ENCODE measurements around the gene ANKFY1.
A peak's percentile ranks its signal among the peaks of the same experiment; 100 is the strongest.

ANKFY1 gene

DNA sequence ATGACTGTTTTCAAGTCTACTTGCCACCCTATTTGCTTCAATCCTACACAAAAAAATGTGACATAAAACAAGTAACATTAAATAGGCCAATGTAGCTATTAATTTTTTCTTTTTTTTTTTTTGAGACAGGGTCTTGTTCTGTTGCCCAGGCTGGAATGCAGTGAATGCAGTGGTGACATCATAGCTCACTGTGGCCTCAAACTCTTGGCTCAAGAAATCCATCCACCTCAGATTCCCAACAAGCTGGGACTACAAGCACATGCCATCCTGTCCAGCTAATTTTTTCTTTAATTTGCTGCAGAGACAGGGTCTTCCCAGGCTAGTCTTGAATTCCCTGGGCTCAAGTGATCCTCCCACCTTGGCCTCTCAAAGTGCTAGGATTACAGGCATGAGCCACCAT is 29.4 kb downstream of the ANKFY1 start:
- no peak overlapping the region for H3K4me3 ChIP-seq (ENCODE audit: low read depth, low read length)
- no peak for TF ChIP-seq CTCF (conservative IDR thresholded peaks at IDR 0.05; ENCODE audit: low read depth, low read length)
- DNase-seq (ENCODE audit: low read depth) = peak; percentile 24

DNA sequence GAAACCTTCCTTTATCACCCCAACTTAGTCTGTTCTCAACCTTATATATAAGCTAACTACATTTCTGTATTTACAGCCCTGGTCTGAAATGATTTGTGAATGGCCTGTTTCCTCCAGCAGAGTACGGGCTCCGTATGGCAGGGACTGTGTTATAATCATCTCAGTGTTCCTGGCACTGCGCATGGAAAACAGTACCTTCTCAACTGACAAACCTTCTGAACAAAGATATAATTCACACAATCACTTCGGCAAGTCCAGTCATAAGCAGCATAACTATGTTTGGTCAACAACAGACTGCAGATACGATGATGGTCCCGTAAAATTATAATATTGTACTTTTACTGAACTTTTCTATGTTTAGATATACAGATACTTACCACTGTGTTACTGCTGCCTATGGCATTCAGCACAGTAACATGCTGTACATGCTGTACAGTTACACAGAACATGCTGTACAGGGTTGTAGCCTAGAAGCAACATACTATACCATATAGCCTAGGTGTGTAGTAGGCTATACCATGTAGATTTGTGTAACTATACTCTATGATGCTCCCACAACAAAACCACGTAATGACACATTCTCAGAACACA is 30.0 kb downstream of the ANKFY1 start:
- DNase-seq (ENCODE audit: low read depth) = no peak
- H3K4me3 ChIP-seq (ENCODE audit: low read depth, low read length) = no peak overlapping the region
- no peak for TF ChIP-seq CTCF (conservative IDR thresholded peaks at IDR 0.05; ENCODE audit: low read depth, low read length)

DNA sequence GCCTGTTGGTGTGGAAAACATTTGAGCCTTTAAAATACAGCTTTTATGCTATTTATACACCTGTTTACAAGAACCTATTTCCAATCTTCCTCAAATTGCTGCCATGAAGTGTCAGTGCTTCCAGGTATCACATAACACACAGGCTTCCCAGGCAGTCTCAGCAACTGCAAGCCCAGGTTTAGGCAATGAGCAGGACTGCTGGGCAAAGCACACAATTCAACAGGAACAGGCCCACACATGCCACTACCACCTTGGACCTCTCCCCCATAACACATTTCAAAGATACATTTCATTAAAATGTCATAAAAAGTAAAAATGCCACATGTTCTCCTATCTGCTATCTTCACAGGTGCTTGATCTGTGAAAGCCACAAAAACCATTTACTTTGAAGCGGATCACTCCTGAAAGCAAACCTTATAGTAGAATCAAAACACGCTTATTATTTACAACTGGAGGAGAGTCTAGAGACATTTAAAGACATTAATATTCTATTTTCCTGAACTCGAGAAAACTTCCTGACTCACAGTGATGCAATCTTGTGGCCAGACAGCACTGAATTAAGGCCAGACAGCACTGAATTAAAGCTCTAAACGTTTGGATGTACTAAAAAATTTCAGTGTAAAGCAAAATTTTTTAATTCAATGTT is 31.5 kb downstream of the ANKFY1 start:
- H3K4me3 ChIP-seq (ENCODE audit: low read depth, low read length) = no peak overlapping the region
- no peak for TF ChIP-seq CTCF (conservative IDR thresholded peaks at IDR 0.05; ENCODE audit: low read depth, low read length)
- peak; percentile 77 for DNase-seq (ENCODE audit: low read depth)

GRCh38 chr17:4229627-4230541 is 33.9 kb downstream of the ANKFY1 start:
- no peak for TF ChIP-seq CTCF (conservative IDR thresholded peaks at IDR 0.05; ENCODE audit: low read depth, low read length)
- no peak overlapping the region for H3K4me3 ChIP-seq (ENCODE audit: low read depth, low read length)
- peak; percentile 94 for DNase-seq (ENCODE audit: low read depth)

GRCh38 chr17:4221899-4222659 is 41.7 kb downstream of the ANKFY1 start:
- H3K4me3 ChIP-seq (ENCODE audit: low read depth, low read length) = no peak overlapping the region
- no peak for DNase-seq (ENCODE audit: low read depth)
- TF ChIP-seq CTCF (conservative IDR thresholded peaks at IDR 0.05; ENCODE audit: low read depth, low read length) = no peak

DNA sequence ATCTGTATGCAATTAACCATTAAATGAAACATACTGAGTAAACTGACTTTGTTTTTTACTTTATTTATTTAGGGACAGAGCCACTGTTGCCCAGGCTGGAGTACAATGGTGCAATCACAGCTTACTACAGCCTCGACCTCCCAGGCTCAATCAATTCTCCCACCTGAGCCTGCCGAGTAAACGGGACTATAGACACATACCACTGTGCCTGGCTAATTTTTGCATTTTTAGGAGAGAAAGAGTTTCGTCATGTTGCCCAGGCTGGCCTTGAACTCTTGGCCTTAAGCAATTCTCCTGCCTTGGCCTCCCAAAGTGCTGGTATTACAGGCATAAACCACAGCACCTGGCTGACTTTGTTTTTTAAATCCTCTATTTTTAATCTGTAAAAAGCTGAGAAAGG is 42.6 kb downstream of the ANKFY1 start:
- DNase-seq (ENCODE audit: low read depth) = no peak
- no peak for TF ChIP-seq CTCF (conservative IDR thresholded peaks at IDR 0.05; ENCODE audit: low read depth, low read length)

More for the DNA sequence above, 42.6 kb downstream of the ANKFY1 start:
- no peak overlapping the region for H3K4me3 ChIP-seq (ENCODE audit: low read depth, low read length)
